Skin of body (tissue), 2 donors: ENCODE data around the gene RRAD. TPM values are rescaled to one million over a fixed set of nuclear protein-coding genes. Genes with fewer than 3 reads are reported as not detected.
"Not testable (repeated sequence)": the region's sequence is repeated elsewhere in the genome, so short reads cannot be mapped to it uniquely, and the experiment has no call there.

Experiments
- DNase-seq: peaks from one replicate; lab custom pipeline; 2025; lab: John Stamatoyannopoulos, UW
- total RNA-seq: library from RNA; depleted of rRNA; stranded (reverse); fragments of >200 nt; gene quantifications from one replicate; pipeline ENCODE4 v1.2.3, GENCODE V29; 2014

The RRAD gene
- total RNA-seq, result 2.8 TPM

- DNase-seq, result no peak
Observed at GRCh38 chr16:66925322-66925840, at the start of gene RRAD. Gene RRAD, minus strand, starts transcription at chr16:66925535. Its CDS starts 356 bp downstream, at chr16:66925179.

GRCh38 chr16:66974932-66975246 is 49.6 kb upstream of the RRAD start:
- not testable (repeated sequence) for DNase-seq

- not testable (repeated sequence) for DNase-seq
Observed at GRCh38 chr16:66974156-66974931, 49.0 kb upstream of the RRAD start.

GRCh38 chr16:66973716-66974115 is 48.4 kb upstream of the RRAD start:
- DNase-seq, result no peak

- DNase-seq, result no peak
Observed at GRCh38 chr16:66972983-66973382, 47.6 kb upstream of the RRAD start.

GRCh38 chr16:66970775-66971720 is 45.7 kb upstream of the RRAD start:
- DNase-seq, result no peak

GRCh38 chr16:66968847-66969246 is 43.5 kb upstream of the RRAD start:
- DNase-seq, result no peak

- DNase-seq, result no peak
Observed at GRCh38 chr16:66964049-66964448, 38.7 kb upstream of the RRAD start.

- no peak for DNase-seq
Observed at GRCh38 chr16:66961914-66962313, 36.6 kb upstream of the RRAD start.

- DNase-seq, result no peak
Observed at GRCh38 chr16:66961065-66961744, 35.9 kb upstream of the RRAD start, which contains the start of gene CES3. Gene CES3, plus strand, starts transcription at chr16:66961266. Its CDS starts 42 bp downstream, at chr16:66961308.

GRCh38 chr16:66960270-66960669 is 34.9 kb upstream of the RRAD start:
- DNase-seq, result no peak

GRCh38 chr16:66959704-66960161 is 34.4 kb upstream of the RRAD start:
- no peak for DNase-seq

GRCh38 chr16:66958857-66959703 is 33.7 kb upstream of the RRAD start:
- DNase-seq, result no peak

GRCh38 chr16:66956154-66956457 is 30.8 kb upstream of the RRAD start:
- DNase-seq, result not testable (repeated sequence)

- not testable (repeated sequence) for DNase-seq
Observed at GRCh38 chr16:66955363-66956153, 30.2 kb upstream of the RRAD start.

GRCh38 chr16:66954097-66954659 is 28.8 kb upstream of the RRAD start:
- peak; percentile 50 for DNase-seq

- no peak for DNase-seq
Observed at GRCh38 chr16:66953462-66954096, 28.2 kb upstream of the RRAD start.

GRCh38 chr16:66952430-66953110 is 27.2 kb upstream of the RRAD start:
- no peak for DNase-seq
